ENCODE data around the gene OR13F1. TPM values are rescaled to one million over a fixed set of nuclear protein-coding genes. Genes with fewer than 3 reads are reported as not detected.

The OR13F1 gene
- not detected for total RNA-seq

DNA sequence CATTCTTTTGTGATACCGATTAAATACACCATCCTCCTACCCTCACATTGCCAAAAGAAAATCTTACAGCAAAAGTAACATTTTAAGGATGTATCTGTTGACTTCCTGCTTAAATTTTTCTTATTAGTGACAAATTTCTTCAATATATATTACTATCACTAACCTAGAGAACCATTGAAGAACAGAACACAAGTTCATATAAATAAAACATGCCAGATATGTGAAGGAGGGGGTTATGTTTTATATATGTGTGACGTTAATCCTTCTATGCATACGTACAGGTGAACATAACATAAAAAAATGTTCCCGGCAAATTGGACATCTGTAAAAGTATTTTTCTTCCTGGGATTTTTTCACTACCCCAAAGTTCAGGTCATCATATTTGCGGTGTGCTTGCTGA lies at the start of gene OR13F1:
Gene OR13F1, plus strand, starts transcription at position 301 of the 400 bp plus-strand sequence. Its CDS starts 0 bp downstream, at position 301.
- no peaks in the 10 kb centered on the region for H3K9me3 ChIP-seq
- H3K4me1 ChIP-seq, result no peaks in the 10 kb centered on the region
- no peak for DNase-seq
- no peak within 1 kb of the TSS for H3K4me3 ChIP-seq
- intact Hi-C loops (cut with DNase I), result no loop called here
- H3K27me3 ChIP-seq, result no peaks in the 10 kb centered on the region
- H3K36me3 ChIP-seq (replicated peaks in 1 of 2; ENCODE audit: insufficient read depth in 1 of 2, low read depth in 2 of 2), result no peaks in the 10 kb centered on the region
- H3K27ac ChIP-seq, result no peak within 1 kb of the TSS
- TF ChIP-seq CTCF (IDR thresholded peaks at IDR 0.05) (no peak), POLR2A (IDR thresholded peaks at IDR 0.05) (no peak)
- 85% methylated on average over 5 of the region's 5 CpGs for WGBS, 2 donors
- no peak for ATAC-seq

DNA sequence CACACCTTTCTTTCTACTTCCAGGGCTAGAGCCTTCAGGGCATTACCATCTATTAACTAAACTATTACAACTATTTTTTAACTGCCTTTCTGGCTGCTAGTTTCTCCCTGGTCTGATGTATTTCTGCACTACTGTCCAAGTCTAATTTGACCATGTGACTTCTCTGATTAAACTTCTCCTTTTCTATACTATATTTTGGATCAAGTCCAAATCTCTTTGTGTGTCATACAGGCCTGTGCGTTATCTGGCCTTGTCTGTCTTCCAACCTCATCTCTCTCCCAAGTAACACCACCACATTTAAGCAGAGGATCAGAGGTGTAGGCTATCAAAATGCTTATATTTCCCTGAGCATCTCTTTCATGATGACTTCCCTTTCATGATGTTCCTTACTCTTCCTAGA lies 47.2 kb upstream of the OR13F1 start:
- no peaks in the 10 kb centered on the region for H3K36me3 ChIP-seq (replicated peaks in 1 of 2; ENCODE audit: insufficient read depth in 1 of 2, low read depth in 2 of 2)
- DNase-seq (no peak), ATAC-seq (no peak)
- intact Hi-C loops (cut with DNase I), result no loop called here
- H3K9me3 ChIP-seq, result no peaks in the 10 kb centered on the region
- H3K27ac ChIP-seq, result no peak overlapping the region
- TF ChIP-seq CTCF (IDR thresholded peaks at IDR 0.05) (no peak), POLR2A (IDR thresholded peaks at IDR 0.05) (no peak)
- no peak overlapping the region for H3K4me3 ChIP-seq
- H3K4me1 ChIP-seq, result no peaks in the 10 kb centered on the region
- WGBS, 2 donors, result 60 to 61% methylated on average over 1 of the region's 1 CpG
- no peaks in the 10 kb centered on the region for H3K27me3 ChIP-seq

GRCh38 chr9:104463864-104464263 lies 40.2 kb upstream of the OR13F1 start:
- no peaks in the 10 kb centered on the region for H3K9me3 ChIP-seq
- no peak for DNase-seq
- H3K4me3 ChIP-seq, result no peak overlapping the region
- TF ChIP-seq CTCF (IDR thresholded peaks at IDR 0.05) (no peak), POLR2A (IDR thresholded peaks at IDR 0.05) (no peak)
- H3K36me3 ChIP-seq (replicated peaks in 1 of 2; ENCODE audit: insufficient read depth in 1 of 2, low read depth in 2 of 2), result no peaks in the 10 kb centered on the region
- ATAC-seq, result no peak
- no peak overlapping the region for H3K27ac ChIP-seq
- no peaks in the 10 kb centered on the region for H3K4me1 ChIP-seq
- intact Hi-C loops (cut with DNase I), result no loop called here
- no peaks in the 10 kb centered on the region for H3K27me3 ChIP-seq

GRCh38 chr9:104468261-104468660 lies 35.8 kb upstream of the OR13F1 start:
- H3K9me3 ChIP-seq, result no peaks in the 10 kb centered on the region
- no peaks in the 10 kb centered on the region for H3K4me1 ChIP-seq
- no peaks in the 10 kb centered on the region for H3K27me3 ChIP-seq
- no peak overlapping the region for H3K27ac ChIP-seq
- intact Hi-C loops (cut with DNase I), result no loop called here
- no peak for ATAC-seq
- no peak for DNase-seq
- TF ChIP-seq CTCF (IDR thresholded peaks at IDR 0.05), result no peak
- no peaks in the 10 kb centered on the region for H3K36me3 ChIP-seq (replicated peaks in 1 of 2; ENCODE audit: insufficient read depth in 1 of 2, low read depth in 2 of 2)
- H3K4me3 ChIP-seq, result no peak overlapping the region

GRCh38 chr9:104482921-104483570 lies 21.0 kb upstream of the OR13F1 start:
- H3K27me3 ChIP-seq, result no peaks in the 10 kb centered on the region
- TF ChIP-seq POLR2A (IDR thresholded peaks at IDR 0.05) (no peak), CTCF (IDR thresholded peaks at IDR 0.05) (no peak)
- no peaks in the 10 kb centered on the region for H3K36me3 ChIP-seq (replicated peaks in 1 of 2; ENCODE audit: insufficient read depth in 1 of 2, low read depth in 2 of 2)
- DNase-seq, result no peak
- ATAC-seq, result no peak
- no peaks in the 10 kb centered on the region for H3K9me3 ChIP-seq
- no peak overlapping the region for H3K4me3 ChIP-seq
- intact Hi-C loops (cut with DNase I), result no loop called here
- H3K4me1 ChIP-seq, result no peaks in the 10 kb centered on the region
- 68 to 74% methylated on average over 5 of the region's 5 CpGs for WGBS, 2 donors
- no peak overlapping the region for H3K27ac ChIP-seq
